Mammary epithelial cell (primary cell): ENCODE data around the gene RASSF5.

Experiments
- EZH2 ChIP-seq: IDR thresholded peaks from 2 replicates; pipeline ENCODE4 v1.6.1; 2012; ENCODE audit warnings: low read length, inconsistent platforms, borderline replicate concordance
- TF ChIP-seq, protein P1 (sequence below), 2 donors: IDR thresholded peaks in 1 of 2; conservative IDR thresholded peaks in 1 of 2; 2 replicates each; pipeline ENCODE4 v1.5.1; 2011 to 2012; ENCODE audit warnings: inconsistent platforms in 2 of 2, low read length in 2 of 2, mild to moderate bottlenecking in 2 of 2, control low read depth in 1 of 2, low read depth in 1 of 2; ENCODE audit not compliant: insufficient read depth in 1 of 2; ENCODE audit errors: extremely low read depth in 1 of 2

DNA sequence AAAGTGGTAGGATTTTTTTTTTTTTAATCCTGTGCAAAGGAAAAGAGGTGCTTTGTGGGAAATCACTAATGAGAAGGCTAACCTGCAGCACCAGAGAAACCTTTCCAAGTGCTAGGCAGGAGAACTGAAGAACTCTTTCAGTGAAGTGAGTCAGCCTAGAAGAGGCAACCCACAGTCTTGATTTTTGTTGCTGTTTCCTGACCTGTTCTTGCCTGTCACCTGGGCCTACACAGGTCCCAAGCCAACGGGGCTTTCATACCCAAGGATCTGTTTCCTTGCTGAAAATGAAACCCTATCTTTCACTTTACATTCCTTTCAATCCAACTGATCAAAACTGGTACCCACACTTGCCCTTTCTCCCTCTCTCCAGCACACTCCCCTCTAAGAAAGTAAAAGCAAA is 44.2 kb upstream of the RASSF5 start:
- TF ChIP-seq, protein P1, sequence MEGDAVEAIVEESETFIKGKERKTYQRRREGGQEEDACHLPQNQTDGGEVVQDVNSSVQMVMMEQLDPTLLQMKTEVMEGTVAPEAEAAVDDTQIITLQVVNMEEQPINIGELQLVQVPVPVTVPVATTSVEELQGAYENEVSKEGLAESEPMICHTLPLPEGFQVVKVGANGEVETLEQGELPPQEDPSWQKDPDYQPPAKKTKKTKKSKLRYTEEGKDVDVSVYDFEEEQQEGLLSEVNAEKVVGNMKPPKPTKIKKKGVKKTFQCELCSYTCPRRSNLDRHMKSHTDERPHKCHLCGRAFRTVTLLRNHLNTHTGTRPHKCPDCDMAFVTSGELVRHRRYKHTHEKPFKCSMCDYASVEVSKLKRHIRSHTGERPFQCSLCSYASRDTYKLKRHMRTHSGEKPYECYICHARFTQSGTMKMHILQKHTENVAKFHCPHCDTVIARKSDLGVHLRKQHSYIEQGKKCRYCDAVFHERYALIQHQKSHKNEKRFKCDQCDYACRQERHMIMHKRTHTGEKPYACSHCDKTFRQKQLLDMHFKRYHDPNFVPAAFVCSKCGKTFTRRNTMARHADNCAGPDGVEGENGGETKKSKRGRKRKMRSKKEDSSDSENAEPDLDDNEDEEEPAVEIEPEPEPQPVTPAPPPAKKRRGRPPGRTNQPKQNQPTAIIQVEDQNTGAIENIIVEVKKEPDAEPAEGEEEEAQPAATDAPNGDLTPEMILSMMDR (conservative IDR thresholded peaks at IDR 0.05 in 1 of 2, IDR thresholded peaks at IDR 0.05 in 1 of 2; ENCODE audit: extremely low read depth in 1 of 2, insufficient read depth in 1 of 2, low read depth in 1 of 2, low read length in 2 of 2) = no peak
- no peak for TF ChIP-seq EZH2
